Parathyroid adenoma (tissue), 2 donors: ENCODE data around the gene GNAS.

Experiments
- H2AFZ ChIP-seq: fragments of 300-600 bp; sonication (generic); one replicate; pipeline ENCODE4 v1.7.0; 2017; ENCODE audit warnings: antibody characterized with exemption, mild to moderate bottlenecking
- H3K27ac ChIP-seq: fragments of 300-600 bp; sonication (generic); one replicate; pipeline ENCODE4 v1.7.0; 2017
- H3K27me3 ChIP-seq: fragments of 300-600 bp; sonication (generic); one replicate; pipeline ENCODE4 v1.7.0; 2017; ENCODE audit warnings: low read length; ENCODE audit not compliant: control insufficient read depth, insufficient read depth
- H3K36me3 ChIP-seq: fragments of 300-600 bp; sonication (generic); one replicate; pipeline ENCODE4 v1.7.0; 2017; ENCODE audit warnings: low read length; ENCODE audit not compliant: control insufficient read depth, insufficient read depth
- H3K4me1 ChIP-seq: fragments of 300-600 bp; sonication (generic); one replicate; pipeline ENCODE4 v1.7.0; 2017; ENCODE audit warnings: control low read depth
- H3K4me2 ChIP-seq: fragments of 300-600 bp; sonication (generic); one replicate; pipeline ENCODE4 v1.7.0; 2017; ENCODE audit warnings: low read length
- H3K4me3 ChIP-seq: fragments of 300-600 bp; sonication (generic); one replicate; pipeline ENCODE4 v1.7.0; 2017; ENCODE audit warnings: low read depth, low read length
- H3K79me2 ChIP-seq: fragments of 300-600 bp; sonication (generic); one replicate; pipeline ENCODE4 v1.7.0; 2017; ENCODE audit warnings: control low read depth
- H3K9ac ChIP-seq: fragments of 300-600 bp; sonication (generic); one replicate; pipeline ENCODE4 v1.7.0; 2017; ENCODE audit warnings: mild to moderate bottlenecking
- H3K9me3 ChIP-seq: fragments of 300-600 bp; sonication (generic); one replicate; pipeline ENCODE4 v1.7.0; 2017; ENCODE audit warnings: low read length; ENCODE audit not compliant: control insufficient read depth
- CTCF ChIP-seq: fragments of 300-600 bp; sonication (generic); IDR thresholded peaks from one replicate; pipeline ENCODE4 v1.7.0; 2017; ENCODE audit warnings: antibody characterized with exemption, mild to moderate bottlenecking
- donor health status: primary hyperparathyroidism.

The GNAS gene

GRCh38 chr20:58889798-58890517 lies 37.4 kb downstream of the GNAS start:
- Histone ChIP-seq H3K9ac (peak overlapping the region; percentile 67), H3K79me2 (peaks cover 25% of the 10 kb centered on the region), H3K9me3 (no peaks in the 10 kb centered on the region), H3K27ac (peak overlapping the region; percentile 89), H3K36me3 (no peaks in the 10 kb centered on the region), H2AFZ (peak overlapping the region; percentile 85), H3K4me2 (peak overlapping the region; percentile 73), H3K4me3 (peak overlapping the region; percentile 55), H3K4me1 (peaks cover 17% of the 10 kb centered on the region), H3K27me3 (no peaks in the 10 kb centered on the region)
- TF ChIP-seq CTCF: no peak

GRCh38 chr20:58890518-58891085 lies 38.1 kb downstream of the GNAS start:
- Histone ChIP-seq H3K36me3 (no peaks in the 10 kb centered on the region), H3K4me1 (peaks cover 22% of the 10 kb centered on the region), H3K9ac (no peak overlapping the region), H3K4me3 (peak overlapping the region; percentile 55), H3K27me3 (no peaks in the 10 kb centered on the region), H2AFZ (peak overlapping the region; percentile 85), H3K9me3 (no peaks in the 10 kb centered on the region), H3K4me2 (peak overlapping the region; percentile 73), H3K27ac (peak overlapping the region; percentile 89), H3K79me2 (peaks cover 32% of the 10 kb centered on the region)
- TF ChIP-seq CTCF: no peak

GRCh38 chr20:58891086-58891717 lies 38.7 kb downstream of the GNAS start:
- H3K9ac ChIP-seq: no peak overlapping the region
- no peak for TF ChIP-seq CTCF
- peaks cover 26% of the 10 kb centered on the region for H3K4me1 ChIP-seq
- H3K9me3 ChIP-seq: no peaks in the 10 kb centered on the region
- H3K27ac ChIP-seq: peak overlapping the region; percentile 98
- H3K36me3 ChIP-seq: no peaks in the 10 kb centered on the region
- no peaks in the 10 kb centered on the region for H3K27me3 ChIP-seq
- peak overlapping the region; percentile 85 for H2AFZ ChIP-seq
- H3K79me2 ChIP-seq: peaks cover 38% of the 10 kb centered on the region
- H3K4me3 ChIP-seq: peak overlapping the region; percentile 55
- peak overlapping the region; percentile 73 for H3K4me2 ChIP-seq

GRCh38 chr20:58891718-58892140 lies 39.2 kb downstream of the GNAS start:
- peaks cover 41% of the 10 kb centered on the region for H3K79me2 ChIP-seq
- H2AFZ ChIP-seq: peak overlapping the region; percentile 84
- H3K9me3 ChIP-seq: no peaks in the 10 kb centered on the region
- H3K9ac ChIP-seq: peak overlapping the region; percentile 95
- peaks cover 27% of the 10 kb centered on the region for H3K4me1 ChIP-seq
- H3K36me3 ChIP-seq: no peaks in the 10 kb centered on the region
- no peak for TF ChIP-seq CTCF
- no peaks in the 10 kb centered on the region for H3K27me3 ChIP-seq
- H3K27ac ChIP-seq: peak overlapping the region; percentile 98
- H3K4me3 ChIP-seq: peak overlapping the region; percentile 89
- H3K4me2 ChIP-seq: peak overlapping the region; percentile 60
